HCT116 (cell line): ENCODE data around the gene RRAGC.

Source experiments
- CEBPB ChIP-seq: IDR thresholded peaks from 2 replicates; pipeline ENCODE4 v1.6.1; 2012; ENCODE audit warnings: low read depth
- ELF1 ChIP-seq: IDR thresholded peaks from 2 replicates; pipeline ENCODE4 v1.6.1; 2012; ENCODE audit warnings: low read depth, borderline replicate concordance
- JUND ChIP-seq: IDR thresholded peaks from 2 replicates; pipeline ENCODE4 v1.6.1; 2012
- POLR2A ChIP-seq: IDR thresholded peaks from 2 replicates; pipeline ENCODE4 v1.7.0; 2011; ENCODE audit warnings: borderline replicate concordance; ENCODE audit not compliant: insufficient read depth, insufficient read length; ENCODE audit errors: extremely low read depth
- POLR2AphosphoS5 ChIP-seq: IDR thresholded peaks from 2 replicates; pipeline ENCODE4 v1.6.1; 2011; ENCODE audit warnings: mild to moderate bottlenecking, low read depth, low read length, moderate library complexity
- TF ChIP-seq, protein P1 (sequence below): IDR thresholded peaks from 2 replicates; pipeline ENCODE4 v1.6.1; 2012
- TF ChIP-seq, protein P2 (sequence below), 3 experiments: fragments of 200-600 bp in 1 of 3; sonication (generic) in 1 of 3; IDR thresholded peaks in 2 of 3; conservative IDR thresholded peaks in 1 of 3; 2 replicates each; pipeline ENCODE4 v1.5.1; 2012 to 2017; ENCODE audit warnings: low read depth in 2 of 3, low read length in 2 of 3, antibody characterized with exemption in 1 of 3, borderline replicate concordance in 1 of 3, control low read depth in 1 of 3, mild to moderate bottlenecking in 1 of 3, mixed read lengths in 1 of 3, mixed run types in 1 of 3, moderate library complexity in 1 of 3; ENCODE audit not compliant: insufficient read depth in 1 of 3

DNA sequence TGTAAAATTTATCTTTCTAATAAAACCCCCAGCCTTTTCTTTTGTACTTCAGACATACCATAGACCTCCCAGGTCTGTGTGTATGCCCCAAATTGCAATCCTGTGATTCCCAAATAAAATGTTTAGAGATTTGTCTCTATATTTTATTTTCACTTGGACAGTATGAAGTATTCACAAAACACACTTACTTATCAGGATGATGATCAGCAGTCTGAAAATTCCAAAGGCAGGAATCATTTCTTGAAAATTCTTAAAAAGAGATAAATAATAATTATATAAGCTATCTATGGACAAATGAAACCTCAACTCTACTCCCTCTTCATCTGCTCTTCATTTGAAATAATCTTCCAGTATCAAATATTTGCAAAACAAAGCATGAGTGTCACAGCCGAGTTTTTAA lies 33.4 kb upstream of the RRAGC start:
- TF ChIP-seq POLR2A: no peak
- TF ChIP-seq, protein P1, sequence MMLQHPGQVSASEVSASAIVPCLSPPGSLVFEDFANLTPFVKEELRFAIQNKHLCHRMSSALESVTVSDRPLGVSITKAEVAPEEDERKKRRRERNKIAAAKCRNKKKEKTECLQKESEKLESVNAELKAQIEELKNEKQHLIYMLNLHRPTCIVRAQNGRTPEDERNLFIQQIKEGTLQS: no peak
- no peak for TF ChIP-seq JUND
- TF ChIP-seq CEBPB: no peak
- TF ChIP-seq, protein P2, sequence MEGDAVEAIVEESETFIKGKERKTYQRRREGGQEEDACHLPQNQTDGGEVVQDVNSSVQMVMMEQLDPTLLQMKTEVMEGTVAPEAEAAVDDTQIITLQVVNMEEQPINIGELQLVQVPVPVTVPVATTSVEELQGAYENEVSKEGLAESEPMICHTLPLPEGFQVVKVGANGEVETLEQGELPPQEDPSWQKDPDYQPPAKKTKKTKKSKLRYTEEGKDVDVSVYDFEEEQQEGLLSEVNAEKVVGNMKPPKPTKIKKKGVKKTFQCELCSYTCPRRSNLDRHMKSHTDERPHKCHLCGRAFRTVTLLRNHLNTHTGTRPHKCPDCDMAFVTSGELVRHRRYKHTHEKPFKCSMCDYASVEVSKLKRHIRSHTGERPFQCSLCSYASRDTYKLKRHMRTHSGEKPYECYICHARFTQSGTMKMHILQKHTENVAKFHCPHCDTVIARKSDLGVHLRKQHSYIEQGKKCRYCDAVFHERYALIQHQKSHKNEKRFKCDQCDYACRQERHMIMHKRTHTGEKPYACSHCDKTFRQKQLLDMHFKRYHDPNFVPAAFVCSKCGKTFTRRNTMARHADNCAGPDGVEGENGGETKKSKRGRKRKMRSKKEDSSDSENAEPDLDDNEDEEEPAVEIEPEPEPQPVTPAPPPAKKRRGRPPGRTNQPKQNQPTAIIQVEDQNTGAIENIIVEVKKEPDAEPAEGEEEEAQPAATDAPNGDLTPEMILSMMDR (IDR thresholded peaks at IDR 0.05 in 2 of 3, conservative IDR thresholded peaks at IDR 0.05 in 1 of 3; ENCODE audit: borderline replicate concordance in 1 of 3, insufficient read depth in 1 of 3, low read depth in 2 of 3, low read length in 2 of 3): no peak
- no peak for TF ChIP-seq POLR2AphosphoS5
- no peak for TF ChIP-seq ELF1
